H1 (cell line): ENCODE measurements around the gene TPPP. TPM values are rescaled to one million over a fixed set of nuclear protein-coding genes. Genes with fewer than 3 reads are reported as not detected.
A peak's percentile ranks its signal among the peaks of the same experiment; 100 is the strongest.

ENCODE experiments used
- CTCF ChIA-PET: fragments of 300-600 bp; sonication (Branson Sonifier 250); formaldehyde crosslinking; loops from one replicate; lab custom pipeline; 2021; ENCODE audit not compliant: partially characterized antibody; lab: Charles Lee
- POLR2A ChIA-PET: fragments of 300-600 bp; sonication (Branson Sonifier 250); formaldehyde crosslinking; loops from one replicate; lab custom pipeline; 2021; ENCODE audit warnings: inconsistent platforms; ENCODE audit not compliant: partially characterized antibody; lab: Charles Lee
- DNase-seq, 2 experiments: peaks; one replicate each; pipeline versions ENCODE4 v3.0.0 to v3.0.0-alpha.2; 2010 to 2022; ENCODE audit warnings: low spot score in 2 of 2, low read depth in 1 of 2, mixed read lengths in 1 of 2
- FAIRE-seq: peaks from 2 replicates; lab custom pipeline; 2011; peaks lifted over from hg19 to GRCh38; lab: Jason Lieb, UNC
- H2AFZ ChIP-seq: 2 replicates; pipeline ENCODE4 v1.8.1; 2012; ENCODE audit warnings: low read length, inconsistent platforms
- H2AK5ac ChIP-seq: 2 replicates; pipeline ENCODE4 v1.6.1; 2013; ENCODE audit warnings: low read depth, low read length
- H2BK120ac ChIP-seq: replicated peaks from 2 replicates; pipeline ENCODE3; 2013; ENCODE audit warnings: low read depth, low read length, inconsistent platforms
- H2BK12ac ChIP-seq: 2 replicates; pipeline ENCODE4 v1.6.1; 2013; ENCODE audit warnings: low read depth, low read length
- H2BK15ac ChIP-seq: 2 replicates; pipeline ENCODE4 v1.6.1; 2013; ENCODE audit warnings: low read length
- H2BK20ac ChIP-seq: 2 replicates; pipeline ENCODE4 v1.6.1; 2013; ENCODE audit warnings: low read length
- H2BK5ac ChIP-seq: 2 replicates; pipeline ENCODE4 v1.6.1; 2013; ENCODE audit warnings: low read depth, low read length
- H3K14ac ChIP-seq: 2 replicates; pipeline ENCODE4 v1.6.1; 2013; ENCODE audit warnings: inconsistent platforms; ENCODE audit not compliant: insufficient read length
- H3K18ac ChIP-seq: 2 replicates; pipeline ENCODE4 v1.6.1; 2013; ENCODE audit warnings: low read length; ENCODE audit errors: extremely low read depth
- H3K23ac ChIP-seq: 2 replicates; pipeline ENCODE4 v1.6.1; 2013; ENCODE audit warnings: inconsistent platforms; ENCODE audit not compliant: insufficient read length
- H3K23me2 ChIP-seq: 2 replicates; pipeline ENCODE4 v1.6.1; 2013; ENCODE audit warnings: low read depth, low read length
- H3K27ac ChIP-seq: 2 replicates; pipeline ENCODE4 v1.6.1; 2011; ENCODE audit warnings: low read depth, low read length, inconsistent platforms
- H3K27me3 ChIP-seq, 4 experiments: replicated peaks in 1 of 4; 1 replicate in 1 of 4; 2 replicates in 3 of 4; pipeline versions ENCODE4 v1.6.1 to v1.8.1; 2011 to 2013; ENCODE audit warnings: low read length in 3 of 4, mild to moderate bottlenecking in 3 of 4, inconsistent platforms in 2 of 4, mixed read lengths in 2 of 4, moderate library complexity in 1 of 4; ENCODE audit not compliant: control insufficient read depth in 3 of 4, insufficient read depth in 3 of 4; ENCODE audit errors: extremely low read depth in 1 of 4
- H3K36me3 ChIP-seq, 4 experiments: 2 replicates each; pipeline versions ENCODE4 v1.6.1 to v1.8.1; 2011 to 2013; ENCODE audit warnings: mild to moderate bottlenecking in 4 of 4, low read length in 3 of 4, moderate library complexity in 2 of 4, control low read depth in 1 of 4, inconsistent platforms in 1 of 4; ENCODE audit not compliant: insufficient read depth in 4 of 4, control insufficient read depth in 2 of 4
- H3K4ac ChIP-seq: replicated peaks from 2 replicates; pipeline ENCODE3; 2013; ENCODE audit warnings: low read length, low read depth, mixed read lengths, inconsistent platforms; ENCODE audit not compliant: insufficient read length
- H3K4me1 ChIP-seq, 4 experiments: replicated peaks in 1 of 4; 1 replicate in 1 of 4; 2 replicates in 3 of 4; pipeline versions ENCODE4 v1.6.1 to v1.8.1; 2011 to 2013; ENCODE audit warnings: low read length in 3 of 4, inconsistent platforms in 2 of 4, mixed read lengths in 1 of 4; ENCODE audit not compliant: insufficient read depth in 4 of 4, control insufficient read depth in 3 of 4
- H3K4me2 ChIP-seq, 2 experiments: 2 replicates each; pipeline versions ENCODE4 v1.6.1 to v1.8.1; 2011 to 2013; ENCODE audit warnings: low read depth in 2 of 2, low read length in 2 of 2, control low read depth in 1 of 2, inconsistent platforms in 1 of 2, mild to moderate bottlenecking in 1 of 2; ENCODE audit not compliant: insufficient read depth in 1 of 2
- H3K4me3 ChIP-seq, 4 experiments: fragments of 200-600, 300-600 bp in 1 of 4; sonication (generic), shearing (Covaris generic), sonication (Bioruptor Twin) in 1 of 4; 2 replicates each; pipeline versions ENCODE4 v1.5.1 to v1.8.1; 2011 to 2016; ENCODE audit warnings: low read length in 4 of 4, low read depth in 3 of 4, control low read depth in 2 of 4, inconsistent platforms in 2 of 4, mild to moderate bottlenecking in 2 of 4, mixed read lengths in 1 of 4, moderate library complexity in 1 of 4; ENCODE audit not compliant: insufficient read depth in 2 of 4; ENCODE audit errors: extremely low read depth in 1 of 4
- H3K56ac ChIP-seq: replicated peaks from 2 replicates; pipeline ENCODE3; 2013; ENCODE audit warnings: low read depth, mild to moderate bottlenecking, mixed read lengths, low read length, inconsistent platforms; ENCODE audit not compliant: insufficient read length
- H3K79me1 ChIP-seq: 2 replicates; pipeline ENCODE4 v1.6.1; 2013; ENCODE audit warnings: low read depth, low read length, control low read depth
- H3K79me2 ChIP-seq, 2 experiments: 2 replicates each; pipeline versions ENCODE4 v1.6.1 to v1.8.1; 2012 to 2013; ENCODE audit warnings: low read length in 2 of 2, mild to moderate bottlenecking in 2 of 2, inconsistent platforms in 1 of 2; ENCODE audit not compliant: insufficient read depth in 2 of 2, control insufficient read depth in 1 of 2
- H3K9ac ChIP-seq, 4 experiments: replicated peaks in 1 of 4; 1 replicate in 1 of 4; 2 replicates in 3 of 4; pipeline versions ENCODE4 v1.6.1 to v1.8.1; 2011 to 2013; ENCODE audit warnings: low read depth in 3 of 4, low read length in 3 of 4, control low read depth in 2 of 4, mild to moderate bottlenecking in 2 of 4, moderate library complexity in 2 of 4, inconsistent platforms in 1 of 4; ENCODE audit errors: extremely low read depth in 1 of 4
- H3K9me3 ChIP-seq, 2 experiments: 2 replicates each; pipeline versions ENCODE4 v1.6.1 to v1.8.1; 2012 to 2013; ENCODE audit warnings: mild to moderate bottlenecking in 2 of 2, moderate library complexity in 2 of 2, control low read depth in 1 of 2, inconsistent platforms in 1 of 2, low read depth in 1 of 2, low read length in 1 of 2, mixed read lengths in 1 of 2; ENCODE audit not compliant: insufficient read depth in 2 of 2
- H4K20me1 ChIP-seq, 2 experiments: replicated peaks in 1 of 2; 2 replicates each; pipeline versions ENCODE3 to v1.8.1; 2011 to 2013; ENCODE audit warnings: inconsistent platforms in 2 of 2, low read length in 2 of 2, mild to moderate bottlenecking in 1 of 2; ENCODE audit not compliant: insufficient read depth in 2 of 2, control insufficient read depth in 1 of 2
- H4K5ac ChIP-seq: 2 replicates; pipeline ENCODE4 v1.6.1; 2013; ENCODE audit warnings: low read length, low read depth, mixed read lengths, inconsistent platforms; ENCODE audit not compliant: insufficient read length
- H4K8ac ChIP-seq: 2 replicates; pipeline ENCODE4 v1.8.0; 2013; ENCODE audit warnings: mild to moderate bottlenecking, moderate library complexity, low read length, inconsistent platforms; ENCODE audit not compliant: insufficient read depth; ENCODE audit errors: extremely low read depth
- H4K91ac ChIP-seq: replicated peaks from 2 replicates; pipeline ENCODE3; 2013; ENCODE audit warnings: low read length, mixed read lengths, inconsistent platforms; ENCODE audit not compliant: insufficient read length
- CHD2 ChIP-seq: IDR thresholded peaks from 2 replicates; pipeline ENCODE4 v1.6.1; 2012; ENCODE audit warnings: low read length, improper control_type of control experiment
- KDM1A ChIP-seq: fragments of 200-600, 300-600 bp; sonication (generic); IDR thresholded peaks from 2 replicates; pipeline ENCODE4 v1.7.1; 2016; ENCODE audit warnings: mild to moderate bottlenecking, low read length, borderline replicate concordance
- TCF12 ChIP-seq: IDR thresholded peaks from 2 replicates; pipeline ENCODE4 v1.6.1; 2011; ENCODE audit warnings: low read depth, mild to moderate bottlenecking, low read length
- WGBS, 2 experiments: shearing (Covaris generic) in 1 of 2; methylation state at CpG; one replicate each; pipeline versions ENCODE4 v1.1.6 to v1.1.7; 2013 to 2015; ENCODE audit warnings: low lambda C conversion rate in 2 of 2, mixed read lengths in 2 of 2, inconsistent platforms in 1 of 2, low coverage in 1 of 2, missing lambda C conversion rate in 1 of 2; ENCODE audit not compliant: insufficient replicate concordance in 2 of 2, insufficient coverage in 1 of 2, insufficient read length in 1 of 2; ENCODE audit errors: extremely low coverage in 1 of 2, missing lambda C conversion rate in 1 of 2; 5-methylcytosine and 5-hydroxymethylcytosine counted together
- polyA plus RNA-seq, 7 experiments: library from polyadenylated mRNA; depleted of rRNA in 3 of 7; stranded (reverse) in 5 of 7; unstranded in 2 of 7; fragments of >200 nt in 5 of 7; fragments of 200-250 nt in 2 of 7; gene quantifications; 1 replicate in 5 of 7; 2 replicates in 1 of 7; 4 replicates in 1 of 7; pipeline versions ENCODE4 v1.2.1 to v1.2.3, GENCODE V29; 2011 to 2013; ENCODE audit warnings: missing spikeins in 2 of 7, mixed read lengths in 2 of 7
- total RNA-seq: library from RNA; stranded (reverse); fragmentation: NEBNext Ultra II Directional; extraction: Animal tissue kit (Norgen Biotek cat#: 25700); gene quantifications from 2 replicates; pipeline ENCODE4 v1.2.1, GENCODE V29; 2021

The TPPP gene
- total and polyA plus RNA-seq, 2 of the 8 experiments (the other 6 are each of a cell fraction or from before 2014, with no cell fraction given): 0.36 to 0.93 TPM

- Histone ChIP-seq H4K91ac (no peak overlapping the region), H2BK15ac (no peak overlapping the region), H3K14ac (no peak overlapping the region), H2AFZ (no peak overlapping the region), H4K5ac (no peak overlapping the region), H2BK5ac (no peak overlapping the region), H3K9me3 (no peaks in the 10 kb centered on the region), H3K23ac (no peak overlapping the region), H3K4me2 (peak overlapping the region in 1 of 2 experiments; percentile 50; a peak in 1 of 4 replicates), H3K23me2 (no peaks in the 10 kb centered on the region; the same call in 1 of the 2 replicates), H3K79me1 (no peaks in the 10 kb centered on the region), H4K8ac (no peak overlapping the region), H2AK5ac (no peak overlapping the region), H3K56ac (no peak overlapping the region), H3K79me2 (no peaks in the 10 kb centered on the region), H3K18ac (no peak overlapping the region), H3K27me3 (peaks cover 3 to 13% (median 12%) of the 10 kb centered on the region in 4 experiments), H3K36me3 (no peaks in the 10 kb centered on the region), H3K4me3 (peak overlapping the region in 1 of 4 experiments; percentile 49; a peak in 1 of 8 replicates), H2BK120ac (no peak overlapping the region), H3K4ac (no peak overlapping the region), H4K20me1 (no peaks in the 10 kb centered on the region), H2BK20ac (no peak overlapping the region), H3K4me1 (0 out of 7 replicates have a peak, but pooled peaks cover 0 to 2% (median 0%) of the 10 kb centered on the region in 4 experiments), H2BK12ac (no peak overlapping the region), H3K9ac (no peak overlapping the region), H3K27ac (no peak overlapping the region)
- TF ChIP-seq TCF12: no peak
- no peak for TF ChIP-seq CHD2
- TF ChIP-seq KDM1A: 0 out of 2 replicates have a peak, but pooled peaks have one; percentile 48
- no peak for FAIRE-seq
- no peak for DNase-seq
- no CpG with 5 or more reads among the region's 2 CpGs for WGBS, 2 experiments
- ChIA-PET POLR2A (interaction anchor here (0.6 kb wide), 1 partner anchor 17 kb away, joined by 3 read pairs; no protein-coding TSS in a partner anchor), CTCF (no interaction called here)
These were observed 1.2 kb downstream of the TPPP start for GRCh38 chr5:691817-692528.
